B cell (primary cell): ENCODE results near the gene PCDHGA9. TPM values are rescaled to one million over a fixed set of nuclear protein-coding genes. Genes with fewer than 3 reads are reported as not detected.

Experiments used
- ATAC-seq: fragments of 200-7000 bp; cut with Tn5 transposase; one replicate; pipeline ENCODE4 v1.10.0; 2021; ENCODE audit warnings: low read depth, mild to moderate bottlenecking, moderate number of reproducible peaks, moderate library complexity
- CTCF ChIA-PET: fragments of 350-600 bp; sonication (Branson Sonifier 250); formaldehyde crosslinking; loops from one replicate; lab custom pipeline; 2021; ENCODE audit warnings: antibody characterized with exemption, inconsistent platforms; lab: Charles Lee
- POLR2A ChIA-PET: fragments of 350-600 bp; sonication (Branson Sonifier 250); formaldehyde crosslinking; loops from one replicate; lab custom pipeline; 2021; ENCODE audit warnings: antibody characterized with exemption; lab: Charles Lee
- DNase-seq: peaks from one replicate; pipeline ENCODE4 v3.0.0; 2013
- H2AFZ ChIP-seq: 2 replicates; pipeline ENCODE4 v1.6.1; 2012; ENCODE audit warnings: mild to moderate bottlenecking, low read depth, low read length; ENCODE audit not compliant: insufficient read depth, poor library complexity, severe bottlenecking
- H3K27ac ChIP-seq, 2 donors: 1 replicate in 1 of 2; 2 replicates in 1 of 2; pipeline ENCODE4 v1.5.1; 2012 to 2013; ENCODE audit warnings: low read length in 2 of 2, mild to moderate bottlenecking in 2 of 2, moderate library complexity in 1 of 2
- H3K27me3 ChIP-seq, 4 experiments: fragments of 200-600 bp in 1 of 4; sonication (generic) in 1 of 4; replicated peaks in 1 of 4; 1 replicate in 2 of 4; 2 replicates in 2 of 4; pipeline versions ENCODE4 v1.6.1 to v1.7.0; 2013 to 2016; ENCODE audit warnings: low read length in 3 of 4, mild to moderate bottlenecking in 2 of 4, mixed read lengths in 1 of 4, moderate library complexity in 1 of 4; ENCODE audit not compliant: insufficient read depth in 4 of 4, control insufficient read depth in 3 of 4; ENCODE audit errors: control extremely low read depth in 1 of 4
- H3K36me3 ChIP-seq, 2 experiments: replicated peaks in 1 of 2; 1 replicate in 1 of 2; 2 replicates in 1 of 2; pipeline versions ENCODE4 v1.6.1 to v1.7.1; 2013; ENCODE audit warnings: low read length in 1 of 2; ENCODE audit not compliant: insufficient read depth in 2 of 2, control insufficient read depth in 1 of 2; ENCODE audit errors: control extremely low read depth in 1 of 2, extremely low read depth in 1 of 2
- H3K4me1 ChIP-seq, 2 donors: fragments of 200-600 bp in 1 of 2; sonication (generic) in 1 of 2; 1 replicate in 1 of 2; 2 replicates in 1 of 2; pipeline versions ENCODE4 v1.5.1 to v1.6.1; 2013 to 2017; ENCODE audit warnings: low read length in 2 of 2; ENCODE audit not compliant: control insufficient read depth in 2 of 2, insufficient read depth in 2 of 2
- H3K4me2 ChIP-seq: replicated peaks from 2 replicates; pipeline ENCODE3; 2012; ENCODE audit warnings: mild to moderate bottlenecking, low read depth, low read length; ENCODE audit not compliant: poor library complexity, severe bottlenecking
- H3K4me3 ChIP-seq, 5 experiments: fragments of 200-600 bp in 1 of 5; sonication (generic) in 1 of 5; 1 replicate in 3 of 5; 2 replicates in 2 of 5; pipeline versions ENCODE4 v1.5.1 to v1.7.0; 2011 to 2016; ENCODE audit warnings: low read length in 4 of 5, mild to moderate bottlenecking in 4 of 5, low read depth in 2 of 5, control low read depth in 1 of 5, moderate library complexity in 1 of 5; ENCODE audit not compliant: insufficient read depth in 1 of 5; ENCODE audit errors: control extremely low read depth in 1 of 5, extremely low read depth in 1 of 5
- H3K79me2 ChIP-seq: fragments of 200-600 bp; sonication (generic); one replicate; pipeline ENCODE4 v1.6.0; 2016; ENCODE audit warnings: low read length; ENCODE audit not compliant: control insufficient read depth, insufficient read depth
- H3K9ac ChIP-seq: fragments of 200-600 bp; sonication (generic); 2 replicates; pipeline ENCODE4 v1.6.1; 2017; ENCODE audit warnings: mild to moderate bottlenecking, low read length, moderate library complexity
- H3K9me3 ChIP-seq, 3 donors: one replicate each; pipeline versions ENCODE4 v1.6.1 to v1.7.1; 2013; ENCODE audit warnings: low read length in 2 of 3; ENCODE audit not compliant: control insufficient read depth in 2 of 3, insufficient read depth in 1 of 3; ENCODE audit errors: control extremely low read depth in 1 of 3
- H4K20me1 ChIP-seq: 2 replicates; pipeline ENCODE4 v1.6.0; 2012; ENCODE audit warnings: mild to moderate bottlenecking, low read length; ENCODE audit not compliant: insufficient read depth, control insufficient read depth, poor library complexity, severe bottlenecking
- H3K27ac Mint-ChIP-seq: one replicate; pipeline ENCODE4 v1.8.0; 2021; ENCODE audit warnings: mixed read lengths
- H3K27me3 Mint-ChIP-seq: one replicate; pipeline ENCODE4 v1.8.0; 2021; ENCODE audit warnings: mixed read lengths
- H3K4me1 Mint-ChIP-seq: one replicate; pipeline ENCODE4 v1.8.0; 2021; ENCODE audit warnings: mixed read lengths
- H3K4me3 Mint-ChIP-seq: one replicate; pipeline ENCODE4 v1.8.0; 2021; ENCODE audit warnings: mixed read lengths
- H3K9me3 Mint-ChIP-seq: one replicate; pipeline ENCODE4 v1.8.0; 2022; ENCODE audit warnings: mixed read lengths; ENCODE audit not compliant: insufficient read depth
- CTCF ChIP-seq: fragments of 200-600 bp; IDR thresholded peaks from one replicate; pipeline ENCODE4 v1.8.0; 2022; ENCODE audit warnings: antibody characterized with exemption, mild to moderate bottlenecking
- EZH2 ChIP-seq: IDR thresholded peaks from 2 replicates; pipeline ENCODE4 v1.6.1; 2012; ENCODE audit warnings: borderline replicate concordance, low read depth, mild to moderate bottlenecking, moderate library complexity, low read length; ENCODE audit not compliant: insufficient read depth, poor library complexity, severe bottlenecking
- WGBS: methylation state at CpG from one replicate; pipeline ENCODE4 v1.1.5; 2013; ENCODE audit warnings: missing lambda C conversion rate; ENCODE audit not compliant: insufficient coverage; 5-methylcytosine and 5-hydroxymethylcytosine counted together
- intact Hi-C: fragments of 100-400 bp; cut with micrococcal nuclease; formaldehyde crosslinking; loops from one replicate; pipeline ENCODE4 v1.10.0; 2022
- polyA plus RNA-seq: library from polyadenylated mRNA; depleted of rRNA; stranded (reverse); fragments of >200 nt; gene quantifications from 2 replicates; pipeline ENCODE4 v1.2.3, GENCODE V29; 2012
- total RNA-seq, 2 donors: library from RNA; stranded (reverse); fragments of 120-200 nt in 1 of 2; gene quantifications; 1 replicate in 1 of 2; 2 replicates in 1 of 2; pipeline versions ENCODE4 v1.2.3 to v1.2.4, GENCODE V29; 2013 to 2022

Gene PCDHGA9
- total and polyA plus RNA-seq, 2 donors (not counting 1 experiment from before 2014, with no cell fraction given) = 0.19 to 2.5 TPM

GRCh38 chr5:141430332-141431113, 27.9 kb downstream of the PCDHGA9 start, which contains the start of gene PCDHGA12:
Gene PCDHGA12 (plus strand): TSS chr5:141430507. CDS start chr5:141430760, 253 bp downstream.
- peaks cover 0 to 57% (median 26%) of the 10 kb centered on the region in 3 donors for H3K9me3 ChIP-seq
- TF ChIP-seq EZH2 = no peak
- peak; percentile 68 for TF ChIP-seq CTCF
- DNase-seq = peak; percentile 65
- H3K27ac ChIP-seq = no peak within 1 kb of the TSS
- H3K4me3 Mint-ChIP-seq = peak within 1 kb of the TSS; percentile 86
- WGBS = 15% methylated on average over 29 of the region's 33 CpGs
- H3K4me2 ChIP-seq = peak within 1 kb of the TSS; percentile 38
- peak within 1 kb of the TSS; percentile 34 for H3K9ac ChIP-seq
- peak within 1 kb of the TSS; percentile 29 for H3K27ac Mint-ChIP-seq
- ChIA-PET CTCF (interaction anchor here (0.7 to 4.4 kb wide), 34 partner anchors 9 to 677 kb away, joined by 3 to 68 read pairs (median 4); partner anchors contain the start of genes PCDHGA10, PCDHGA11, PCDHGA9 and PCDHGB3), POLR2A (interaction anchor here (0.5 to 1.6 kb wide), 2 partner anchors 116 to 133 kb away, joined by 3 to 7 read pairs; no protein-coding TSS in a partner anchor)
- H4K20me1 ChIP-seq = no peaks in the 10 kb centered on the region
- H3K4me1 Mint-ChIP-seq = peaks cover 7% of the 10 kb centered on the region
- peaks cover 3% of the 10 kb centered on the region for H3K9me3 Mint-ChIP-seq
- H2AFZ ChIP-seq = peak within 1 kb of the TSS; percentile 49
- H3K79me2 ChIP-seq = no peaks in the 10 kb centered on the region
- H3K27me3 Mint-ChIP-seq = peaks cover 46% of the 10 kb centered on the region
- intact Hi-C loops = loop anchor here (1.0 to 2.0 kb wide), 2 partner anchors 94 to 188 kb away; partner anchors contain the start of gene DIAPH1
- H3K27me3 ChIP-seq = peaks cover 0 to 57% (median 30%) of the 10 kb centered on the region in 4 experiments
- H3K4me3 ChIP-seq = peak within 1 kb of the TSS in 4 of 5 experiments; percentile 30 to 35 (median 32)
- peaks cover 15 to 17% of the 10 kb centered on the region in 2 donors for H3K4me1 ChIP-seq
- ATAC-seq = peak; percentile 82
- H3K36me3 ChIP-seq = no peaks in the 10 kb centered on the region
